ENCODE data around the gene PPP1R26. TPM values are rescaled to one million over a fixed set of nuclear protein-coding genes. Genes with fewer than 3 reads are reported as not detected.

PPP1R26 gene
- total and polyA plus RNA-seq, 2 of the 4 experiments (the other 2 are of a cell fraction): 3.8 to 5.6 TPM

DNA sequence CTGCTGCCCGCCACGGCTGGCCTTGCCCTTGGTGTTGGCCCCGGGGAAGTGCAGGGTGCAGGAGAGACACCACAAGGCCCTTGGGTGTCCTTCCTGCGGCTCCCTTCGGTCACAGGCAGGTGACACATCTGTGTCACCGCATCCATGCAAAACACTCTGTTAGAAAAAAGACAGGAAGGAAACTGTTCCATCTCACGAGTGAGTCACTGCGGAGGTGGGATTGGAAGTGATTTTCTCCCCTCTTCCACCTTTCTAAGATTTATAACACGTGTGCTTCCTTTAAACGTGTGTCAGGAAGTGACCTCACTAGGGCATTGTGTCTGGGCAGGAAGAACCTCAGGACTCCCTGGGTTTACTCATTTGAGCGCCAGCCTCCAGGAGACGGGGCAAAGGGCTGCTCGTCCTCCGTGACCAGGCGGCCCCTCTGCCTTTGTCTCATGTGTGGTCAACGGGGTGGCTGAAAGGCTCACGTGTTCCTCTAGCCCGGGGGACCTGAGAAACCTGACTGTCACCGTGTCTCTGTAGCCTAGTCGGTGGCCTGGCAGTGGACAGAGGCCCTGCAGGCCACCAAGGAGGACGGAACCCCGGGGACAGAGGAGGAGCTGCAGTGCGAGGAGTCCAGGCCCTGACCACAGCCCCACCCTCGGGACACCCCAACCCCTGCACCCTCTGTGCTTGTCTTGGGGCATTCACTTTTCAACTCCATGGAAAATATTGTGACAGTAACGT, 36.7 kb downstream of the PPP1R26 start:
- Histone ChIP-seq H4K5ac (ENCODE audit: low read depth, low read length) (no peak overlapping the region), H3K79me1 (ENCODE audit: low read depth in 1 of 2, low read length in 2 of 2) (no peaks in the 10 kb centered on the region), H2AK5ac (ENCODE audit: low read depth, low read length) (no peak overlapping the region), H3K18ac (ENCODE audit: low read depth, low read length) (no peak overlapping the region), H2BK20ac (ENCODE audit: low read depth, low read length) (no peak overlapping the region), H3K14ac (replicated peaks; ENCODE audit: low read depth, low read length) (no peak overlapping the region), H3K27me3 (ENCODE audit: control insufficient read depth, insufficient read depth, low read length) (peaks cover 3% of the 10 kb centered on the region; the same call in 1 of the 2 replicates), H3K4ac (ENCODE audit: low read depth, low read length) (no peak overlapping the region), H2BK120ac (ENCODE audit: low read depth, low read length) (no peak overlapping the region), H3K4me3 (ENCODE audit: insufficient read depth, low read depth, low read length) (no peak overlapping the region), H2BK5ac (ENCODE audit: low read depth, low read length, poor library complexity, severe bottlenecking) (no peak overlapping the region), H2AK9ac (replicated peaks; ENCODE audit: low read depth, low read length, poor library complexity) (no peak overlapping the region), H2AFZ (replicated peaks; ENCODE audit: low read length, poor library complexity) (no peak overlapping the region), H2BK15ac (ENCODE audit: low read depth, low read length) (no peak overlapping the region), H3K56ac (ENCODE audit: extremely low read depth, insufficient read depth, low read length) (no peak overlapping the region), H4K91ac (ENCODE audit: insufficient read depth, low read depth, low read length) (no peak overlapping the region), H3K4me1 (ENCODE audit: control insufficient read depth, insufficient read depth, low read length) (no peaks in the 10 kb centered on the region), H3K4me2 (ENCODE audit: low read depth, low read length) (no peak overlapping the region), H3K9me1 (ENCODE audit: insufficient read depth, low read length) (no peaks in the 10 kb centered on the region), H4K8ac (ENCODE audit: low read depth in 2 of 2, low read length in 2 of 2) (no peak overlapping the region), H3K27ac (ENCODE audit: insufficient read depth, low read length) (no peak overlapping the region), H3K9me3 (ENCODE audit: control insufficient read depth, insufficient read depth, low read length) (no peaks in the 10 kb centered on the region), H3K23ac (ENCODE audit: low read depth, low read length) (no peak overlapping the region), H3K9ac (ENCODE audit: low read depth, low read length) (no peak overlapping the region), H4K20me1 (ENCODE audit: insufficient read depth, low read length) (no peaks in the 10 kb centered on the region), H3K36me3 (ENCODE audit: control insufficient read depth, insufficient read depth, low read length) (no peaks in the 10 kb centered on the region)
- WGBS, 2 experiments (ENCODE audit: extremely low coverage in 2 of 2, insufficient read length in 1 of 2): 84% methylated on average over 9 of the region's 25 CpGs; no CpG with 5 or more reads in 1 of the 2 experiments
- ChIA-PET POLR2A (ENCODE audit: unreplicated experiment) (no interaction called here), CTCF (no interaction called here)
- in situ Hi-C loops (cut with MboI; ENCODE audit: low sequenced_read_pairs) (no loop called here), dilution Hi-C loops (cut with HindIII; ENCODE audit: low sequenced_read_pairs, unreplicated experiment) (no loop called here), intact Hi-C loops (cut with micrococcal nuclease) (no loop called here)
- TF ChIP-seq MAZ (IDR thresholded peaks at IDR 0.05; ENCODE audit: borderline replicate concordance, low read depth, low read length) (no peak), MAFK (IDR thresholded peaks at IDR 0.05; ENCODE audit: low read depth, low read length) (no peak), CEBPB (IDR thresholded peaks at IDR 0.05; ENCODE audit: low read depth, low read length) (no peak), CHD1 (IDR thresholded peaks at IDR 0.05; ENCODE audit: low read depth, low read length) (no peak), POLR2A (IDR thresholded peaks at IDR 0.05; ENCODE audit: low read depth, low read length) (no peak), SMC3 (IDR thresholded peaks at IDR 0.05; ENCODE audit: low read depth, low read length) (no peak), RCOR1 (IDR thresholded peaks at IDR 0.05; ENCODE audit: insufficient replicate concordance, low read length) (no peak), RFX5 (IDR thresholded peaks at IDR 0.05; ENCODE audit: low read depth, low read length) (no peak), BHLHE40 (IDR thresholded peaks at IDR 0.05; ENCODE audit: low read depth, low read length) (no peak), NFE2L2 (IDR thresholded peaks at IDR 0.05; ENCODE audit: low read depth, low read length) (no peak), RAD21 (IDR thresholded peaks at IDR 0.05; ENCODE audit: low read length) (no peak), MXI1 (IDR thresholded peaks at IDR 0.05; ENCODE audit: borderline replicate concordance, low read depth, low read length) (no peak)
- TF ChIP-seq, protein P1, sequence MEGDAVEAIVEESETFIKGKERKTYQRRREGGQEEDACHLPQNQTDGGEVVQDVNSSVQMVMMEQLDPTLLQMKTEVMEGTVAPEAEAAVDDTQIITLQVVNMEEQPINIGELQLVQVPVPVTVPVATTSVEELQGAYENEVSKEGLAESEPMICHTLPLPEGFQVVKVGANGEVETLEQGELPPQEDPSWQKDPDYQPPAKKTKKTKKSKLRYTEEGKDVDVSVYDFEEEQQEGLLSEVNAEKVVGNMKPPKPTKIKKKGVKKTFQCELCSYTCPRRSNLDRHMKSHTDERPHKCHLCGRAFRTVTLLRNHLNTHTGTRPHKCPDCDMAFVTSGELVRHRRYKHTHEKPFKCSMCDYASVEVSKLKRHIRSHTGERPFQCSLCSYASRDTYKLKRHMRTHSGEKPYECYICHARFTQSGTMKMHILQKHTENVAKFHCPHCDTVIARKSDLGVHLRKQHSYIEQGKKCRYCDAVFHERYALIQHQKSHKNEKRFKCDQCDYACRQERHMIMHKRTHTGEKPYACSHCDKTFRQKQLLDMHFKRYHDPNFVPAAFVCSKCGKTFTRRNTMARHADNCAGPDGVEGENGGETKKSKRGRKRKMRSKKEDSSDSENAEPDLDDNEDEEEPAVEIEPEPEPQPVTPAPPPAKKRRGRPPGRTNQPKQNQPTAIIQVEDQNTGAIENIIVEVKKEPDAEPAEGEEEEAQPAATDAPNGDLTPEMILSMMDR (conservative IDR thresholded peaks at IDR 0.05; ENCODE audit: low read depth, low read length): no peak
- TF ChIP-seq, protein P2, sequence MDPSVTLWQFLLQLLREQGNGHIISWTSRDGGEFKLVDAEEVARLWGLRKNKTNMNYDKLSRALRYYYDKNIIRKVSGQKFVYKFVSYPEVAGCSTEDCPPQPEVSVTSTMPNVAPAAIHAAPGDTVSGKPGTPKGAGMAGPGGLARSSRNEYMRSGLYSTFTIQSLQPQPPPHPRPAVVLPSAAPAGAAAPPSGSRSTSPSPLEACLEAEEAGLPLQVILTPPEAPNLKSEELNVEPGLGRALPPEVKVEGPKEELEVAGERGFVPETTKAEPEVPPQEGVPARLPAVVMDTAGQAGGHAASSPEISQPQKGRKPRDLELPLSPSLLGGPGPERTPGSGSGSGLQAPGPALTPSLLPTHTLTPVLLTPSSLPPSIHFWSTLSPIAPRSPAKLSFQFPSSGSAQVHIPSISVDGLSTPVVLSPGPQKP (IDR thresholded peaks at IDR 0.05; ENCODE audit: borderline replicate concordance, low read depth, low read length): no peak
- TF ChIP-seq, protein P3, sequence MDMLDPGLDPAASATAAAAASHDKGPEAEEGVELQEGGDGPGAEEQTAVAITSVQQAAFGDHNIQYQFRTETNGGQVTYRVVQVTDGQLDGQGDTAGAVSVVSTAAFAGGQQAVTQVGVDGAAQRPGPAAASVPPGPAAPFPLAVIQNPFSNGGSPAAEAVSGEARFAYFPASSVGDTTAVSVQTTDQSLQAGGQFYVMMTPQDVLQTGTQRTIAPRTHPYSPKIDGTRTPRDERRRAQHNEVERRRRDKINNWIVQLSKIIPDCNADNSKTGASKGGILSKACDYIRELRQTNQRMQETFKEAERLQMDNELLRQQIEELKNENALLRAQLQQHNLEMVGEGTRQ (IDR thresholded peaks at IDR 0.05; ENCODE audit: low read depth, low read length): no peak
- DNase-seq (no peak), ATAC-seq (ENCODE audit: low read depth) (no peak)
- no TSS peak for BruUV-seq (replicated peaks)
